OCI-LY1 (cell line): ENCODE results near the gene MED13.

Experiments used
- H2AFZ ChIP-seq: fragments of 200-600 bp; sonication (generic), shearing (Covaris generic); 2 replicates; pipeline ENCODE4 v1.6.0; 2014; ENCODE audit warnings: antibody characterized with exemption, mild to moderate bottlenecking, low read length
- H3F3A ChIP-seq: fragments of 200-600 bp; sonication (generic), shearing (Covaris generic); 2 replicates; pipeline ENCODE4 v1.6.0; 2014; ENCODE audit warnings: mild to moderate bottlenecking, antibody characterized with exemption, low read length, moderate library complexity; ENCODE audit not compliant: insufficient read depth
- H3K27ac ChIP-seq: fragments of 200-600 bp; sonication (generic); 2 replicates; pipeline ENCODE4 v1.5.1; 2014; ENCODE audit warnings: low read length, mixed run types, mild to moderate bottlenecking, low read depth; ENCODE audit not compliant: poor library complexity, severe bottlenecking
- H3K27me3 ChIP-seq: fragments of 200-600 bp; sonication (generic); 2 replicates; pipeline ENCODE4 v1.6.0; 2014; ENCODE audit warnings: antibody characterized with exemption, mild to moderate bottlenecking, low read length, moderate library complexity; ENCODE audit not compliant: insufficient read depth
- H3K36me3 ChIP-seq: fragments of 200-600 bp; sonication (generic); 2 replicates; pipeline ENCODE4 v1.6.1; 2014; ENCODE audit warnings: mild to moderate bottlenecking, antibody characterized with exemption, low read length, moderate library complexity, mixed read lengths; ENCODE audit not compliant: insufficient read depth
- H3K4me1 ChIP-seq: fragments of 200-600 bp; sonication (generic); 2 replicates; pipeline ENCODE4 v1.5.1; 2014; ENCODE audit warnings: mild to moderate bottlenecking, low read length, moderate library complexity; ENCODE audit not compliant: insufficient read depth, severe bottlenecking
- H3K4me2 ChIP-seq: fragments of 200-600 bp; sonication (generic), shearing (Covaris generic); 2 replicates; pipeline ENCODE4 v1.6.1; 2014; ENCODE audit warnings: low read length
- H3K4me3 ChIP-seq: fragments of 200-600 bp; sonication (generic); 2 replicates; pipeline ENCODE4 v1.5.1; 2014; ENCODE audit warnings: low read length, low read depth, mild to moderate bottlenecking, mixed read lengths; ENCODE audit not compliant: poor library complexity, severe bottlenecking
- H3K79me2 ChIP-seq: fragments of 200-600 bp; shearing (Covaris generic); 2 replicates; pipeline ENCODE4 v1.6.1; 2016; ENCODE audit warnings: mixed run types, low read length, mixed read lengths; ENCODE audit not compliant: insufficient read depth
- H3K9ac ChIP-seq: fragments of 200-600 bp; sonication (generic), shearing (Covaris generic); 2 replicates; pipeline ENCODE4 v1.6.1; 2014; ENCODE audit warnings: mild to moderate bottlenecking, low read length, mixed read lengths
- H3K9me2 ChIP-seq: fragments of 200-600 bp; sonication (generic), shearing (Covaris generic); 2 replicates; pipeline ENCODE4 v1.6.1; 2014; ENCODE audit warnings: low read depth, mild to moderate bottlenecking, low read length, mixed read lengths
- H3K9me3 ChIP-seq: fragments of 200-600 bp; shearing (Covaris generic); 2 replicates; pipeline ENCODE4 v1.6.1; 2014; ENCODE audit warnings: low read length, mixed read lengths
- H4K20me1 ChIP-seq: fragments of 200-600 bp; sonication (generic), shearing (Covaris generic); 2 replicates; pipeline ENCODE4 v1.6.0; 2016; ENCODE audit warnings: mild to moderate bottlenecking, low read length; ENCODE audit not compliant: insufficient read depth
- EZH2 ChIP-seq: fragments of 200-600 bp; sonication (generic), shearing (Covaris generic); IDR thresholded peaks from 2 replicates; pipeline ENCODE4 v1.8.0; 2017; ENCODE audit warnings: borderline replicate concordance, mixed run types, mild to moderate bottlenecking, antibody characterized with exemption, low read length, moderate library complexity, mixed read lengths
- TF ChIP-seq, protein P1 (sequence below): fragments of 200-600 bp; sonication (generic), shearing (Covaris generic); IDR thresholded peaks from 2 replicates; pipeline ENCODE4 v1.5.1; 2017; ENCODE audit warnings: mild to moderate bottlenecking, antibody characterized with exemption, low read length, moderate library complexity, mixed read lengths

The MED13 gene

DNA sequence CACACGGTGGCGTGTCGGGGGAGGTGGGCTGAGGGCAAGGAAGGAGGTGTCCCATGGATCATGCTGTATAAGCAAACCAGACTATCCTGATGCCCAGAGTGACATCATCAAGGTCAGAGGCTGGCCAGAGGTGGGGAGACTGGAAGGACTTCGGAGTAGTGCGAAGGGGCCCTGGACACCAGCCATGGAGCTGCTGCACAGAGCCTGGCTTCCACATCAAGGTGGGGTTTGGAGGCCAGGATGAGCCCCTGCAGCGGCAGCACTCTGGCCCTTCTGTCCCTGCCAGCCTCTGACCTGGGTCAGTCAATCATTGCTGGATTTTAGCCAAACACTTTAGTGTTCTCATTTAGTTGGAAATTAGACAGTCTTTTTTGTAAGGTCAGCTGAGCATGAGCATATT is 34.8 kb downstream of the MED13 start:
- H2AFZ ChIP-seq = no peak overlapping the region
- H3K27me3 ChIP-seq = no peaks in the 10 kb centered on the region
- H3K27ac ChIP-seq = no peak overlapping the region
- no peak overlapping the region for H3K4me2 ChIP-seq
- H3K9me3 ChIP-seq = no peaks in the 10 kb centered on the region
- TF ChIP-seq EZH2 = no peak
- TF ChIP-seq, protein P1, sequence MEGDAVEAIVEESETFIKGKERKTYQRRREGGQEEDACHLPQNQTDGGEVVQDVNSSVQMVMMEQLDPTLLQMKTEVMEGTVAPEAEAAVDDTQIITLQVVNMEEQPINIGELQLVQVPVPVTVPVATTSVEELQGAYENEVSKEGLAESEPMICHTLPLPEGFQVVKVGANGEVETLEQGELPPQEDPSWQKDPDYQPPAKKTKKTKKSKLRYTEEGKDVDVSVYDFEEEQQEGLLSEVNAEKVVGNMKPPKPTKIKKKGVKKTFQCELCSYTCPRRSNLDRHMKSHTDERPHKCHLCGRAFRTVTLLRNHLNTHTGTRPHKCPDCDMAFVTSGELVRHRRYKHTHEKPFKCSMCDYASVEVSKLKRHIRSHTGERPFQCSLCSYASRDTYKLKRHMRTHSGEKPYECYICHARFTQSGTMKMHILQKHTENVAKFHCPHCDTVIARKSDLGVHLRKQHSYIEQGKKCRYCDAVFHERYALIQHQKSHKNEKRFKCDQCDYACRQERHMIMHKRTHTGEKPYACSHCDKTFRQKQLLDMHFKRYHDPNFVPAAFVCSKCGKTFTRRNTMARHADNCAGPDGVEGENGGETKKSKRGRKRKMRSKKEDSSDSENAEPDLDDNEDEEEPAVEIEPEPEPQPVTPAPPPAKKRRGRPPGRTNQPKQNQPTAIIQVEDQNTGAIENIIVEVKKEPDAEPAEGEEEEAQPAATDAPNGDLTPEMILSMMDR = no peak
- H4K20me1 ChIP-seq = no peaks in the 10 kb centered on the region; the same call in 1 of the 2 replicates
- H3K79me2 ChIP-seq = peaks cover 6% of the 10 kb centered on the region; the same call in 1 of the 2 replicates
- H3K4me3 ChIP-seq = no peak overlapping the region
- no peaks in the 10 kb centered on the region for H3K4me1 ChIP-seq
- peaks cover 93% of the 10 kb centered on the region for H3K36me3 ChIP-seq
- no peaks in the 10 kb centered on the region for H3K9me2 ChIP-seq
- H3K9ac ChIP-seq = no peak overlapping the region
- H3F3A ChIP-seq = no peaks in the 10 kb centered on the region

GRCh38 chr17:62024866-62025265 is 40.2 kb downstream of the MED13 start:
- no peaks in the 10 kb centered on the region; the same call in 1 of the 2 replicates for H4K20me1 ChIP-seq
- peaks cover 86% of the 10 kb centered on the region for H3K36me3 ChIP-seq
- no peak overlapping the region for H3K9ac ChIP-seq
- no peaks in the 10 kb centered on the region for H3K9me3 ChIP-seq
- no peaks in the 10 kb centered on the region for H3K27me3 ChIP-seq
- no peak overlapping the region for H2AFZ ChIP-seq
- no peak overlapping the region for H3K27ac ChIP-seq
- no peaks in the 10 kb centered on the region for H3K9me2 ChIP-seq
- no peaks in the 10 kb centered on the region for H3K4me1 ChIP-seq
- peaks cover 5% of the 10 kb centered on the region; the same call in 1 of the 2 replicates for H3K79me2 ChIP-seq
- H3K4me3 ChIP-seq = no peak overlapping the region
- TF ChIP-seq, protein P1 = no peak
- TF ChIP-seq EZH2 = no peak
- H3F3A ChIP-seq = no peaks in the 10 kb centered on the region
- H3K4me2 ChIP-seq = no peak overlapping the region

DNA sequence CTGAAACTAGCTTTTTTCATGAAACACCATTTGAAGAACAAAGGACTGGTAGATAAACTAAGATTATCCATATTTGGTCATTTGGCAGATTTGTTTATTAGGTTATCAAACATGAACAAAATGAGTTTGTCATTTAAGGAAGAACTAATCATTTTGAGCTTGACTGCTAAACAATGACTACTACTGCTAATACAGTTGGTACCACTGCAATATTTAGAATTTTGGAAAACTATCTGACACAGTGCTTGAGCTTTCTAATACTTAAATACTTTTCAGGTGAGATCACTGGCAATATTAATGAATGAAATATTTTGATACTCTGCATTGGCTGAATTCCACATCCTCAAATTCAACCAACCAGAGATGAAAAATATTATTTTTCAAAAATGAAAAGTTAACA is 47.2 kb downstream of the MED13 start:
- H3K9me3 ChIP-seq = no peaks in the 10 kb centered on the region
- H3K4me3 ChIP-seq = no peak overlapping the region
- H3K79me2 ChIP-seq = peaks cover 3% of the 10 kb centered on the region; the same call in 1 of the 2 replicates
- no peak overlapping the region for H2AFZ ChIP-seq
- no peaks in the 10 kb centered on the region for H3K4me1 ChIP-seq
- no peaks in the 10 kb centered on the region for H3K27me3 ChIP-seq
- H3K4me2 ChIP-seq = no peak overlapping the region
- TF ChIP-seq, protein P1 = no peak
- peaks cover 65% of the 10 kb centered on the region for H3K36me3 ChIP-seq
- no peaks in the 10 kb centered on the region for H4K20me1 ChIP-seq
- no peaks in the 10 kb centered on the region for H3K9me2 ChIP-seq
- no peak overlapping the region for H3K27ac ChIP-seq
- no peak overlapping the region for H3K9ac ChIP-seq
- no peaks in the 10 kb centered on the region for H3F3A ChIP-seq
